NCI-H146 treated with DMSO at 0.1 percent for 48 hours (cell line): ENCODE data around the gene IKZF2.
"Not testable (repeated sequence)": the region's sequence is repeated elsewhere in the genome, so short reads cannot be mapped to it uniquely, and the experiment has no call there.

Experiments used
- DNase-seq: peaks from one replicate; lab custom pipeline; 2025; ENCODE audit not compliant: unreplicated experiment; lab: John Stamatoyannopoulos, UW

IKZF2 gene

DNA sequence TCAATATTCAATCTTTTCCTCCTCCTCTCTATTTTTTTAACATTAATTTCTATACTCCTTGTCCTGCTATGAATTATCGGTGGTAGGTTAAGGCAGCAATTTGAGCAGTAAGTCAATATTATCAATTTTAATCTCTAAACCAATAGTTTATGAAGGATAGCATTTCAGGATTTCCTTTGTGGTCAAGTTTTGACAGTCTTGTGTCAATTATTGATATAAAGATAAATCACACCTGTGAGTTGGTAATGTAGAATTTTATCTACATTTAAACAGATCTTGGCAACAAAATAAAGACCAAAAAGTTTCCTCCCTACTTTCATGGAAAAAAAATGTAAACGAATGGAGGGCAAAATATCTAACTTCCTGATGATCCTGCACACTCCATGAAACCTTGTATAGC, 87.3 kb downstream of the IKZF2 start:
- DNase-seq: no peak

DNA sequence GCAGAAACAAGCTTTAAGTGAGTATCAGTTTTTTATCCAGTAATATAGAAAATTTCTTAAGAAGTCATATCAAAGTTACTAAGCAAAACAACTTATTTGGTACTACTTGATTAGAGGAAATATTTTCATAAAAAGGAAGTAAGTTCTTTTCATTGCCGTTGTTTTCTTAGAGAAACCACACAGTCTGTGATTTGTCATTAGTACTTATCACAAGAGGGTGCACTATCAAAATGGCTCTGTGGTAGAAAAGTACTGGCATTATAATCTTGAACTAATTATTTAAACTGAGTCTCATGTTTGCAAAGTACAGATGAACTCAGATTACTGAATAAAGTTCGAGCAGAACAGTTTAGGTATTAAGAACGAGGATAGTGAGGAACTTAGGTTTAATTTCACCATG, 93.4 kb downstream of the IKZF2 start:
- no peak for DNase-seq

DNA sequence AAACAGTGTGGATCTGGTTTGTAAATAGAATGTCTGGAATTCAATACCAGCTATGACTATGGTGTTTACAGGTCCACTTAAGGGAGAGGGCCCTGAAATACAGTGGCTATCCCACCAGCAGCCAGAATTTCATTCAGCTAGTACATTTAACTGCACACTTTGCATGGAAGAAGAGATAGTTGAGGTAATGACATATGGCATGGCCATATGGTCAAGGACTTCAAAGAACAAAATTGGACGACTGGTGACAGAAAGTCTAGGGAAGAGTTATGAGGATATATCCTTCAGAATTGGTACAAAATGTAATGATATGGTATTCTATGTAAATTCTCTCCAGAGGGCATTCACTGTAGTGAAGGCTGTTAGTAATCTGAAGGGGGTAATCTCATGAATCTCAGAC, 105.0 kb downstream of the IKZF2 start:
- no peak for DNase-seq

GRCh38 chr2:213043566-213043965, 107.8 kb downstream of the IKZF2 start:
- no peak for DNase-seq

- DNase-seq: no peak
These were observed 109.2 kb downstream of the IKZF2 start for GRCh38 chr2:213042262-213042661.

DNA sequence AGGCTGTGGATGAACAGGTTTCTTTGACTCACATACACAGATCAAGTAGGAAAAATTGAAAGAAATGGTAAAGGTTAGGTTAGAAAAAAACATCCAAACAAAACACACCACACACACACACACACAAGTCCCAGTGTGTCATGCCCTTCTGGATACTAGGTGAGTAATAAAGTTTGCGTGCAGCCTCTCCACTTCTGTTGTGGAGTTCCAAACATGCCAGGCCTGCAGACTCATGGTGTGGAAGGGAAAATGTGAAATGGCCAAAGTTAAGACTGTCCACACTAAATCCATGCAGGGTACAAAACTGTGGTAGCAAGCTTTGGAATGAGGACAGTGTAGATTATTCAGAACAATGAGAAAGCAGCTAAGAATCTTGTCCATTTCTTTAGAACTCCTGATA, 114.6 kb downstream of the IKZF2 start:
- DNase-seq: no peak

- no peak for DNase-seq
These were observed 116.8 kb downstream of the IKZF2 start for GRCh38 chr2:213034585-213034984.

DNA sequence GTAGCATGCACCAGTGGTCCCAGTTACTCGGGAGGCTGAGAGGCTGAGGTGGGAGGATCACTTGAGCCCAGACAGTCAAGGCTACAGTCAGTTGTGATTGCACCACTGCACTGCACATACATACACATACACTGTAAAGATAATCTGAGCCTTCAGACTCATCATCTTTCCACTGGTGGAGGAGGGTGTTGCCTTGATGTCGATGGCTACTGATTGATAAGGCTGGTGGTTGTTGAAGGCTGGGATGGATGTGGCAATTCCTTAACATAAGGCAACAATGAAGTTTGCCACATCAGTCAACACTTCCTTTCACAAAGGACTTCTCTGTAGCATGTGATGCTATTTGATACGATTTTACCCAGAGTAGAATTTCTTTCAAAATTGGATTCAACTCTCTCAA, 118.8 kb downstream of the IKZF2 start:
- DNase-seq: no peak

DNA sequence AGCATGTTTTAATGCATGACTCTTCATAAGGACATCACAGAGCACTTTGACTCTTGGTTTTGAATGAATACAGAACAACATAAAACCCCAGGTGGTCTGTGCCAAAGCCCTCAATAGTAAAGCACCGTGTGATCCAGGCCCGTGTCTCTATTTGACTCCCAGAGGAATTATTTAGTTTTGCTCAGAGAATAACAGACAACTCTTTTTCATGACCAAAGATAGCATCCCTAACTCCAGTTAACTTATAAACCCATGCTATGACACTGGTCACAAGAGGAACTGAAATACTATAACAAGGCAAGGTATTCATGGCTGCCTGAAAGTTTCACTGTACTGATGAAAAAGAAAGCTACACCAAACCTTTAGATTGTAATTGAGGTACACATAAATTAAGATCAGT, 128.4 kb downstream of the IKZF2 start:
- DNase-seq: no peak

GRCh38 chr2:213021971-213022899, 129.2 kb downstream of the IKZF2 start:
- no peak for DNase-seq

- not testable (repeated sequence) for DNase-seq
These were observed 130.5 kb downstream of the IKZF2 start for GRCh38 chr2:213020913-213021312.

DNA sequence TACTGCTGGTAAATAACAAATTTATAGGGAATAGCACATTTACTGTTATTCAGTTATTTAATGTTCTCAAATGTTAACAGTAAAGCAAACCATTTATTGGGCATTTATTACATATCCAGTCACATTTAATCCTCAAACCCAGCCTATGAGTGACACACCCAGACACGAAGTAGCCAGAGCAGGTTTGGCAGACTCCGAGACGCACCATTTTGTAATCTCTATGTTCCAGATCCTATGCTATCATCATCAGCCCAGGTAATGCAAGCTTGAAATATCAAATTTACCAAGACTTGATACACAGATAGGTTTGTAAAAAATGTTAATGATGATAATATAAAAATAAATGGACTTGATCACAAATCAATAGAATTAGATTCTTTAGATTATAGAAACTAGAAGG, 131.1 kb downstream of the IKZF2 start:
- no peak for DNase-seq

DNA sequence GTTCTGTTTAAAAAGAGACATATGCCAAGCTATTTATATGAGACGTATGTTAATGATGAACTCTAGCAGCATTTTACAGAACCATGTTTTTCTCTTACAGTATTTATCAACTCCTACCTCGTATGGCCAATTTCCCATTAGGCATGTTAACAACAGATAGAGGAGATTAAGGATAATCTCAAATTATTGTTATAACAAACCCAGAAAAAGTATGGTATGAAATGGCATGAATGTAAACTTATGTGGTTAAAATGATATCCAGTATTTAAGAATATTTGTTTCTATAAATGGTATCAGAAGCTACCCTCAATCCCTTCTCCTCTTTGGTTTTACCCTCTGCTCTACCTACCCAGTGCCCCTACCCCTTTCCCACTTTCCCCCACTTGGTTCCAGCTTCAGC, 132.0 kb downstream of the IKZF2 start:
- DNase-seq: no peak

- DNase-seq: no peak
These were observed 133.0 kb downstream of the IKZF2 start for GRCh38 chr2:213018340-213018901.

- no peak for DNase-seq
These were observed 134.0 kb downstream of the IKZF2 start for GRCh38 chr2:213017404-213017803.

GRCh38 chr2:213016984-213017351, 134.4 kb downstream of the IKZF2 start:
- no peak for DNase-seq

DNA sequence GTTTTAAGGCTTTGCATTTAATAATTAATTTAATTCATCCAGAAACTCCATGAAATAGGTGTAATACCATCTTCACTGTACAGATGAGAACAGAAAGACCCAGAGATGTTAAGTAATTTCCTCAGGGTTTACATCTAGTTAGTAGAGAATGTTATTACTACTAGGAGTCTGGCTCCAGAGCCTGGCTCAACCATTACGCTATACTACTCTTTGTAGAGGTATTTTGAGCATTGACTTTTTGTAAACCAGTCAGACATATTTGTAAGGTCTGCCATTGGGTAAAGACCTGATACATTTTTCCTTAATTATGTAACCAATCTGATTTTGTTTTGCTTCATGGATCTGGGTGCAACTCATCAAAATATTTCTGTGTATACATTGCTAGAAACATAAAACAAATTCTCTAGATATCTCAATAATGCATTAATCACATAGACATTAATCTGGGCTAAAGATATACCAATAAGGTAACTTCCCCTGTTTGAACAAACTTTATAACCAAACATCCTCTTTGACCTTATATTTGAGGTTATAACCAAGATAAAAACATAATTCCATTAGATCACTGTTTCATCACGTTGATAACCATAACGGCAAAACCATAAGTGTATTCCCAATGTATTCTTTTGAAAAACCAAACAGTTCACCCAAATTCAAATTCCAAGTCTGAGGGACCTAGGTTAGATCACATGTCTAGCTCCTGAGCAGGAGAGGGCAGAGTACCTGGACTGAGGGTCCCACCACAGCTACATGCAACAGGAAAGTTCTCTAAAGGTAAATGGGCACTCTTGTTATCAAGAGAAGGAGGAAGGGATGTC, 135.0 kb downstream of the IKZF2 start:
- DNase-seq: no peak

DNA sequence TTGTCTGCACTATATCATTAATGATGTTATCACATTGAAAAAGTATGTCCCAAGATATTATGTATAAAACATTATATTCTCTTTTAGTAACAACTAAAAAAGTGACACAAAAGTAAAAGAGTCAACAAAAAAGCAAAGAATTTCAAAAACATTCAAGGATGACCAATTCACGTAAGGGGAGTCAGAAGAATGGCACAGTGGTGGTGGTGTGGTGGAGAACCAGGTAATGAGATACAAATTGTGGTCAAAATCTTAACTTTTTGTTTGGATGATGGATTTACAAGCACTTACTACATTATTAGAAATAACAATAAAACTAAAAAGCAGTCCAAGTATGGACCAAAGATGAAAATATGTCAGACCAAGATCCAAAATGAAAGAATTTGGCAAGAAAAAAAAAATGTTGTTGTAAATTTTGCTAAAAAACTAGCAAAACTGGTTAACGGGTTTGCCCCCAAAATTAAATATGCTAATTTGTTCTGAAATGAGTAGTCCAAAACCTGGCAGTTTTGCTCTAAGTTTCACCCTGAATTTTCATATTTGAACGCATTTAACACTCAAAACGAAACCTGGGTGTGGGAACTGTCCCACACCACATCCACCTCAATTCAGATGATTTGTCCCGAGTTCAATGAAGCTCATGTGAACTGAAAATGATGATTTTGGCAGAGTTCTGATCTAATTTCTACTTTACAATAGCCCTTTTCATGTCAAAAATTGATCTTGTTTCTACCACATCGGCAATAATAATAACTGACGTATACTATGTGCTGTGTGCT, 135.8 kb downstream of the IKZF2 start:
- no peak for DNase-seq

DNA sequence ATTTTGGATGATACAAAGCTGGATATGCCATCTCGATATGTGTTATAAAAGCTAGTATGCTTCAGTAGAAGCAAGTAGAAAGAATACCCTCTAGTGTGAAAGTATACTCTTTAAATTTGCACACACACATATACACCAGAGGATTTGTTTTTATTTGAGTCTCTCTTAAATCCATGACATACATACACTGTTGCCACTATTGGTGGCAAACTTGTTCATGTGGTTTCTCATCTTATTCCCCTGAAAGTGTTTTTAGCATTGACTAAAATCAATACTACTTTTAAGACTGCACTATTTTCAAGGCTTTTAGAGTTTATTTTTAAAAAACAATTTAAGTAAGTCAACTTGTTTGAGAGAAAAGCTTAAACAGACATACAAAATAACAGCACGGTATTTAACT, 137.4 kb downstream of the IKZF2 start:
- DNase-seq: no peak

DNA sequence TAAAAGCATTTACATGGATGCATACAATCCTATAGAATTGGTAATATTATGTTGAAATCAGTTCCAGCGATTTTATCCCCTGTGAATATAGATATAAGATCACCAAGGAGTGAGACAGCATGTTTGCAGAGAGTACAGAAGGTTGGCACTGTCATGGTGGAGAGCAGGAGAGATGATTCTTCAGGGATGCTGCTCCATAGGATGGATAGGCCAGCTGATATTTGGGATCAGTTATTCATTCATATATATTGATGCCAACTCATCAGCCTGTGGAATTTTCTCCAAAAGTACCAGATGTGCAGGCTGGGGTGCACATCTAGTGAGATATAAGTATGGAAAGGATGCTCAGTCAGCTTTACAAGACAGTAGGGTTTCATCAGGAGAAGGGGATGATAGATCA, 139.9 kb downstream of the IKZF2 start:
- no peak for DNase-seq

GRCh38 chr2:213010106-213010779, 141.2 kb downstream of the IKZF2 start:
- DNase-seq: no peak
